ENCODE measurements around the gene PUSL1.

Gene PUSL1

DNA sequence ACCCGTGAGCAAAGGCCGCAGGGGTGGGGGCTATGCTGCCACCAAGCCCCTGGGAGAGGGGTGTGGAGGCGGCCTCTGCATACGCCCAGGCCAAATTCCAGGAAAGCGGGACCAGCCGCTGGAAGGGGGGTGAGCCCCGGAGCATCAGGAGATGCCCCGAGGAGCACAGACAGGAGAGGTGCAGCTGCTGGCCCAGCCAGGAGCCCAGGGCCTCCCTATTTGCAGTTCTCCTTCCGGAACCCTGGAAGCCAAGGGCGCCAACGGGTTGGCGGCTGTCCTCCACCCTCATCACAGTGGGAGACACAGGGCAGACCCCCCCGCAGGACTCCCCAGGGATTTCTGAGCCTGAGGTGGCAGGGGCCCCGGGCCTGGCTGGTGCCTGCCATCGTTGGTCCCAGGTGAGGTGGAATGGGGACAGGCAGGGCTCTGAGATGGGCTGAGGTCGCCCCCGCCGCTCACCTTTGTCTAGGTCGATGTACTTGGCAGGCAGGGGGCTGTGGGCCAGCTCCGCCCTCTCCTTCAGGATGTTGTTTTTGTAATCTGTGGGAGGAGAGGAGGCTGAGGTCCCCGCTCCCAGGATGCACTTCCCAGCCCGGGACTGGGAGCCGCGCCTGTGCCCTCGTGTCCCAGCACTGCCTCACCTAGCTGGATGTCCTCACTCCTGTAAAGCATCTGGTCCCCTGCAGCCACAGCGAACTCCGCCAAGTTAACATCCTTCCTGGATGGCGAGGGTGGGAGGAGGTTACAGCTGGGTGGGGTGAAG is 45.2 kb downstream of the PUSL1 start:
- DNase-seq (ENCODE audit: low read depth, low spot score) = no peak

DNA sequence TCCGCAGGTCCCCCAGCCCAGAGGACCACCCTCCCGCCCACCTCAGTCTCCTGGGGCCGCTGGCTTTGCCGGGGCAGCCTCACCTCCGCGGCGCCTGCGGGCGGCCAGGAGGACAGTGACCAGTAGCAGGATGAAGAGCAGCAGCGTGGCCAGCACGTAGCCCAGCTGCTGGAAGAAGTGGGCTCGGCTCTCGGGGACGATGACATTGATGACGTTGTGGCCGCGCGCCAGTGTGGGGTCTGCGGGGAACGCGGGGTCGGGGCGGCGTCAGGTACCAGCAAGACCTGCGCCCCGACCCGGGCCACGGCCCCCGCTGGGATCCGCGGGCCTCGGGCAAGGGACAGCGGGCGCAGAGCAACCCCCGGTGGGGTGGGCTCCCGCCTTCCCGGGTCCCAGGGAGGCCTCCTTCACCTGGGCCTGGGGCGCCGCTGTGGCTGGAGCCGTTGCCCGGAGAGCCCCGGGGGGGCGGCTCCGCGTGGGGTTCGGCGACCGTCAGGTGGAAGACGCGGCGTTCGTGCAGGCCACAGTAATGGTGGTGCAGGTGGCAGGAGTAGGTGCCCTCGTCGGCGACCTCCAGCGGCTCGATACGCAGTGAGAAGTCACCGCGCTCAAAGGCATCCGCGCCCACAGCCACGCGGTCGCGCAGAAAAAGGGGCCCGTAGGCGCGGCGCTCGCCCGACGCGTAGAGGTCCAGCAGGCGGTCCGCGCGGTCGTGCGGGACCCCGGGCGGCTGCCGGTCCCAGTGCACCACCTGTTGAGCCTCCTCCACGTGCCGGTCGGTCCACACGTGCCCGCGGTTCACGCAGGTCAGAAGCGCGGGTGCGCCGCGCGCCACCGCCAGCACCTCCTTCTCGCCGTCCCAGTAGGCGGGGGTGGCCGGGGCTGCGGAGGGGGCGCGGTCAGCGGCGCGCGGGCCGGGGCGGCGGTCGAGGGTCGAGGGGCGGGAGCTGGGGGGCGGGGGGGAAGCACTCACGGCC is 46.2 kb downstream of the PUSL1 start:
- no peak for DNase-seq (ENCODE audit: low read depth, low spot score)

DNA sequence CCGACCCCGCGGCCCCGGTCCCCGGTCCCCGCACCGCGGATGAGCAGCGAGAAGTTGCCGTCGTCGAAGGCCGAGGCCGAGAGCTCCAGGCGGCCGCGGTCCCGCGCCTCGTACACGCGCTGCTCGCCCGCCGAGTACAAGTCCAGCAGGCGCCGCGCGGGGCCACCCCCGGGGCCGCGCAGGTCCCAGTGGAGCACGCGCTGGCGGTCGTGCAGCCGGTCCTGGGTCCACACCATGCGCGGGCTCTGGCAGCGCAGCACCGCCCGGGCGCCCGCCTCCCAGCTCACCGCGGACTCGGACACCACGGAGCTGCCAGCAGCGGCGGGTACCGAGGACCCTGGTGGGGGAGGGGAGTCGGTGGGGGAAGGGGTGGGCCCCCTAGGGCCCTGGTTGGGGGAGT is 47.0 kb downstream of the PUSL1 start:
- DNase-seq (ENCODE audit: low read depth, low spot score) = peak; percentile 69

DNA sequence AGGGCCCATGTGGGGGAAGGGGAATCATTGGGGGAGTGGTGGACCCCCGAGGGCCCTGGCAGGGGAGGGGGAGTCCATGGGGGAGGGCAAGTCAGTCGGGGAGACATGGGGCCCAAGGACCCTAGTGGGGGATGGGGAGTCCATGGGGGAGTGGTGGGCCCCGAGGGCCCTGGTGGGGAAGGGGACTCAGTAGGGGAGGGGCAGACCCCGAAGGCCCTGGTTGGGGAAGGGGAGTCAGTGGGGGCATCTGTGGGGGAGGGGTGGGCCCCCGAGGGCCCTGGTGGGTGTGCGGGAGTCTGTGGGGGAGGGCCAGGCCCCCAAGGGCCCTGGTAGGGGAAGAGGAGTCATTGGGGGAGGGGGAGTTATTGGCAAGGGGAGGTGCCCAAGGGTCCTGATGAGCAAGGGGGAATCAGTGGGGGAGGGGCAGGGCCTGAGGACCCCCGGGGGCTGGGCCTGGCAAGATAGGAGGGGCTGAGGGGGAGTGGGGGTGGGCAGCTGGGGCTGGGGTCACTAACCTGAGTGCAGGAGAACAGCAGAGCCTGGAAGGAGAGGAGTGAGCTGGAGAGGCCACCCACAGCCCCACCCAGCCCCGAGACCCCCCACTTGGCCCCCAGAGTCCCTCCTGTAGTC is 47.9 kb downstream of the PUSL1 start:
- no peak for DNase-seq (ENCODE audit: low read depth, low spot score)

DNA sequence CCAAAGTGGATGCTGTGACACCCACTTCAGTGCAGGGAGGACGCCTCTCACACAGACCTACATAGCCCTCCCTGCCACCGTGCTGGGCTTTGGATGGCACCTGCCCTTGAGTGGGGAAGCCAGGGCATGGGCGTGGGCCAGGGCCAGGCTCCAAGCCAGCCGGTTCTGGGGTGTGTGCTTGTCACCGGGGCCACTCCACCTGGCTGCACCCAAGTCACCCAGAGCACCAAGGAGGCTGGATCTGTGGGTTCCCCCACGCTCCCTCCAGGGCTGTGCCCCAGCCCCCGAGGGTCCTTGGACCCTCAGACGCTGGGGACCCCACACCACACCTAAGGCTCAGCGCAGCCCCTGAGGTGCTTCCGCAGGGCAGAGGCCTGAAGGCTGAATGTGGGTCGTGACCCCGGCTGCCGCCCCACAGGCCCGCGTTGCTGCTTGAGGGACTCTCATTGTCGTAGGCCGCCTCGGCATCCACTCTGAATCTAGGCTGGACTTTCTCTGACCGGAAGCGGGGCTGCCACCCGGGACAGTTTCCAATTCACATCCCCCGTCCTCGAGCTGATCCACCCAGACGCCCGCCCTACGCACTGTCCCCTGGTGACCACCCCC is 48.5 kb downstream of the PUSL1 start:
- DNase-seq (ENCODE audit: low read depth, low spot score) = peak; percentile 52

DNA sequence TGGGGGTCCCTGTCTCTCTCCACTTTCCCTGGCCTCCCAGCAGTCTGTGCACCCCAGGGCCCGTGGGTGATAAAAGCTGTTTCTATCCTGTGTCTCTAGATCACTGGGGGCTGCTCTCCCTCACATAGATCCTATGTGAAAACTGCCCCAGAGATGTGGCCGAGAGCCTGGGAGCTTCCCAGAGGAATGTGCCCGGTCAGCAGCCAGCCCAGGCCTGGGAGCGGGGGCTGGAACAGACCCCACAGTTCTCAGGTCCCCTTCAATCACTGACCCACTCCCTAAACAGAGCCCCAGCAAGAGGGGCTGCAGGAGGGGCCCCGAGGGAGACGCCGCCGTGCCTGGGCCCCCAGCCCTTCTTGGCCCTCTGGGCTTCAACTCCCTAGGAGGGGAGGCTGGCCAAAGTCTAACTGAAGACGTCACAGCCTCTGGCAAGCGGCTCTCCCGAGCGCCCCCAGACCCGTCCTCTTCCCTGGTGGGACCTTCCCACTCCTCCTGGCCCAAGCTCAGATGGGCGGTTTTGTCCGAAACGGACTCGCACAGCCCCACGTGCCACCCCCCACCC is 49.6 kb downstream of the PUSL1 start:
- DNase-seq (ENCODE audit: low read depth, low spot score) = peak; percentile 65

DNA sequence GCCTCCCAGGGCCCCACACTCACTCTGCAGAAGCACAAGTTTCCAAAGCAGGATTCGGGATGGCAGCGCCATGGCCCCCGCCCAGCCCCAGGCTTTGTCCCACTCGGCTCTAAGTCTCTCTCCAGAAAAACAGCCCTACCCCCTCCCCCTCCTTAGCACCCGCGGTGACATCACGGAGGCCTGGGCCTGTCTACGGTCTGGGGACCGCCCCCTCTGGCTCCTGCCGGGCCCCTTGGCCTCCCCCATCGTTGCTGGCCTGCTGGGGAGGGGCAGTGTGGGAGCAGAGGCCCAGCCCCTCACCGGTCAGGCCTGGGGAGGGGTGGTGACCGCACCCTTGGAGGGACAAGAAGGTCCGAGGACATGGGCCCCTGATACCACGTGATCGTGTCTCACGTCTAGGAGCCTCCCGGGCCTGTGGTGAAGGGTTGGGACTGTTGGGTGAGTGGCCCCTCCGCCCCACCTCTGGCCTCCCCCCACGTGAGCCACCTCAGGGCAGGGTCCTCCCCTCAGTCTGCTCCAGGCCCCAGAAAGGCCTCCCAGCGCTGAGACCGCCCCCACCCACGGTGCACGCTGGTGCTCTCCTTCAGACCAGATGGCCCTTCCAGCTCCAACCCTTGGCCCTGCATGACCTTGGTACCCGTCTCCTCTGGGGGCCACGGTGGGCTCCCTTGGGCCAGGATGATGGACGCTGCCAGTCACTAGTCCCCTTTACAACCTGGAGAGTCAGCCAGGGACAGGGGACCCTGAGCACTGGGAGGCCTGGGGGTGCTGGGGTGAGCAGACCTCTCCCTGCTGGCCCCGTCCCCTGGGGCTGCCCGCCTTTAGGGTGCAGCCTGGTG is 50.3 kb downstream of the PUSL1 start, which contains the start of gene MXRA8:
Gene MXRA8 (minus strand): TSS at position 123 of the 839 bp plus-strand sequence. CDS start 51 bp downstream, at position 72.
- DNase-seq (ENCODE audit: low read depth, low spot score) = peak; percentile 95

DNA sequence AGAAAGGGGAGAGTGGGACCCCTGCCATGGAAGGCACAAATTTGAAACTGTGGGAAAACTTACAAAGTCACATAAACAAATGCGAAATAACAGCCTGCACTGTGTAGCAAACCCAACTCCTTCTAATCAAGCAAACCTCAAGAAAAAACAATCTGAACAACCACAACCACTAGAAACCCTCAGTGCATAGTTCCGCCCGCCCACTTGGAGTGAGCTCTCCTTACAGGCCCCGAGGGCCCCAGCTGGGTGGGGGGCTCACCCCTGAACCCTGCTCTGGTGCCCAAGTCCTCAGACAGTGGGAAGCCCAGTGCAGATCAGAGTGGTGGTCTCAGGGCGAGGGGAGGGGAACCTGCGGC is 50.9 kb downstream of the PUSL1 start:
- peak; percentile 87 for DNase-seq (ENCODE audit: low read depth, low spot score)

DNA sequence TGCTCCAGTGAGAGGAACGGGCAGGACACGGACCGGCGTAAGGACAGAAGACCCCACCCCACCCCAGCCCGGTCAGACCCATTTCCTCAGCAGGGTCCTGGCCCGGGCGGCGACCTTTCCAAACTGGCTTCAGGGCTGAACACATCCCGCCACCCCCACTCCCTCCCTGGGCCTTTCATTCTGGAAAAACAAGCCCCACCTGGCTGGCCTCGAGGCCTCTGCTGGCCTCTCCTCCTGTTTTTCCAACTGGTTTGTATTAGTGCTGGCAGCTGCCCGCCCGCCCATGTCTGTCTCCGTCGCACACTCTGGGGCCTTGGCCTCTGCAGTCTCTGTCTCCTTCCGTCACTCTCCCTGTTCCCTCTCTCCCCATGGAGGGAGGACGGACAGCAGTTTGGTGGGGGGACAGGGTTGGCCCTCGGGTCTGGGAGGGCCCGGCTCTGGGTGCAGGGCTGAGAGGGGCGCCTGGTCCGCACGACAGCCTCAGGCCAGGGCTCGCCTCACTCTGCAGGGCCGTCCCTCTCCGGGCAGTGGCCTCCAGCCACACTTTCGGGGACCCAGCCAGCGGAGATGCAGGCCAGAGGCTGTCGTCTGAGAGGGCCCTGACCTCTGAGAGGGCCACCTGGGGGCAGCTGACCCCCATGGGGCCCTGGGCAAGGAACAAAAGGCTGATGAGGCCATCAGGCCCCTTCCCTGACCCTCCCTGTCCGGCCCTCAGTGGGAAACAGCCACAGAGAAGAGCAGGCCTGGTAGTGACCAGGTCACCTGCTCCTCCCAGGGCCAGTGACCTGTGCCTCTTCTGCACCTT is 51.5 kb downstream of the PUSL1 start:
- peak; percentile 85 for DNase-seq (ENCODE audit: low read depth, low spot score)

DNA sequence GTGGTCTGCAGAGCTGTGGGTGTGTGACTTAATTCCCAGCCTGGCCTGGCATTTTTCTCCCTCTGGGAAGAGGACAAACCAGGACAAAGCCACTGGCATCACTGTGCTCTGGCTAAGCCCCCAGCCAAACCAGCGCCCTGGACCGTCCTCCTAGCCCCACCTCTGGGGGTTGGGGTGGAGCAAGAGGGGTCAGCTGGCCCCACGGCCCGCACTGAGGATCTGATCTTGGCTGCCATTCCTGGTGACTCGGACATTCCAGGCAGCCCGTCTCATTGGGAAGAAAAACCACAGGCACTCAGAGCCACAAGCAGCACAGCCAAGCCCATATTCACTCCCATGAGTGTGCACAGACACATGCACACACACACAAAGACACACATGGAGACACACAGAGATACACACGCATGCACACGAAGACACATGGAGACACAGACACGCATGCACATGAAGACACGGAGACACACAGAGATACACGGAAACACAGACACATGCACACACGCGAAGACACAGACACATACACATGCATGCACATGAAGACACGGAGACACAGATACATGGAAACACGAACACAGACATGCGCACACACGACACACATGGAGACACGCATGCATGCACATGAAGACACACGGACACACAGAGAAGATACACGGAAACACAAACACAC is 52.2 kb downstream of the PUSL1 start:
- DNase-seq (ENCODE audit: low read depth, low spot score) = peak; percentile 98

All from astrocyte of the hippocampus (primary cell).